ENCODE measurements around the gene KRT79. TPM values are rescaled to one million over a fixed set of nuclear protein-coding genes. Genes with fewer than 3 reads are reported as not detected.
A peak's percentile ranks its signal among the peaks of the same experiment; 100 is the strongest.

The KRT79 gene
- total and polyA plus RNA-seq, 9 of the 15 experiments (the other 6 are each of a cell fraction or from before 2014, with no cell fraction given): 0.03 to 2.3 (median 0.23) TPM; not detected in 2

DNA sequence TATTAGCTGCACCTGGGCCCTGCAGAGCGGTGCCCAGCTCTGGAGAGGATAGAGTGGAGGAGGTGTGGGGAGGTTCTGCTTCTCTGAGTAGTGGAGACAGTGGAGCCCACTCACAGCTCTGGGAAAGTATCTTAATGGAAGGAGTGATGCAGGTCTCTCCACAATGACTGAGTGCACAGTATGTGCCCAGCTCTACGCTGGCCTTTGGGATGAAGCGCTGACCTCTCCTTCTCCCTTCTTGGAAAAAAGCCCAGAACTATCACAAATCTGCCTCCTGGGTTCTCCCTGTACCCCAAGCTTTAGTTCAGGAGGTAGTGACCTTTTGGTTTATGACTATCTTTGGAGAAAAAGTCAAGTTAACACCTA is 37.7 kb downstream of the KRT79 start:
- 0 out of 2 replicates have a peak overlapping the region, but pooled peaks have one; percentile 46 for H2AFZ ChIP-seq (ENCODE audit: low read depth, low read length)
- POLR2A ChIA-PET: interaction anchor here (1.3 to 1.5 kb wide), 2 partner anchors 9 to 10 kb away, joined by 3 to 4 read pairs; no protein-coding TSS in a partner anchor

More for the DNA sequence above, 37.7 kb downstream of the KRT79 start:
- Histone ChIP-seq H3K9me3 (replicated peaks; ENCODE audit: control insufficient read depth, insufficient read depth, low read depth, low read length) (no peaks in the 10 kb centered on the region), H3K79me2 (ENCODE audit: control insufficient read depth, insufficient read depth, low read length) (no peaks in the 10 kb centered on the region), H3K4me1 (replicated peaks in 1 of 2; ENCODE audit: control insufficient read depth in 2 of 2, insufficient read depth in 2 of 2, low read length in 2 of 2) (peaks cover 28 to 37% of the 10 kb centered on the region in 2 experiments; a peak in 4 of 5 replicates), H3K4me3 (no peak overlapping the region), H3K4me2 (ENCODE audit: insufficient read depth, low read length) (no peak overlapping the region), H3K9me1 (ENCODE audit: control insufficient read depth, insufficient read depth, low read length) (no peaks in the 10 kb centered on the region), H3K27me3 (ENCODE audit: control insufficient read depth in 2 of 2, insufficient read depth in 2 of 2, low read length in 2 of 2) (no peaks in the 10 kb centered on the region), H4K20me1 (replicated peaks; ENCODE audit: control insufficient read depth, insufficient read depth, low read length) (no peaks in the 10 kb centered on the region), H3K27ac (ENCODE audit: extremely low read depth, low read depth, low read length) (no peak overlapping the region; the same call in 2 of the 3 replicates), H3K36me3 (ENCODE audit: control insufficient read depth, insufficient read depth, low read length) (no peaks in the 10 kb centered on the region), H3K9ac (ENCODE audit: insufficient read depth in 1 of 2, low read depth in 2 of 2, low read length in 2 of 2) (peak overlapping the region; percentile 14 to 22; a peak in 2 of 4 replicates)
- CTCF ChIA-PET (ENCODE audit: low intra/inter-chr PET ratio): no interaction called here
- TF ChIP-seq MLLT1 (IDR thresholded peaks at IDR 0.05) (no peak), ZNF239 (CRISPR knock-in tag; IDR thresholded peaks at IDR 0.05) (no peak), HDAC6 (IDR thresholded peaks at IDR 0.05; ENCODE audit: low read depth, low read length) (no peak), CREB3 (tag; conservative IDR thresholded peaks at IDR 0.05; ENCODE audit: low read depth) (no peak)
- DNase-seq (ENCODE audit: extremely low read depth in 1 of 4, low spot score in 3 of 4): no peak
- in situ Hi-C loops (cut with MboI) (no loop called here), intact Hi-C loops (cut with micrococcal nuclease) (no loop called here)
- no peak for FAIRE-seq
- ATAC-seq: no peak
- no TSS peak for BruUV-seq (replicated peaks)
- WGBS (ENCODE audit: insufficient coverage, low coverage, missing lambda C conversion rate): 64% methylated on average over 3 of the region's 3 CpGs

Measured in K562 (cell line).